GM19324 (cell line): ENCODE data around the gene MYL1.

Source experiments
- ATAC-seq: cut with Tn5 transposase; IDR thresholded peaks from one replicate; pipeline ENCODE4 v1.9.1; 2021; ENCODE audit warnings: mild to moderate bottlenecking, moderate library complexity; ENCODE audit not compliant: unreplicated experiment, low FRiP score

MYL1 gene

DNA sequence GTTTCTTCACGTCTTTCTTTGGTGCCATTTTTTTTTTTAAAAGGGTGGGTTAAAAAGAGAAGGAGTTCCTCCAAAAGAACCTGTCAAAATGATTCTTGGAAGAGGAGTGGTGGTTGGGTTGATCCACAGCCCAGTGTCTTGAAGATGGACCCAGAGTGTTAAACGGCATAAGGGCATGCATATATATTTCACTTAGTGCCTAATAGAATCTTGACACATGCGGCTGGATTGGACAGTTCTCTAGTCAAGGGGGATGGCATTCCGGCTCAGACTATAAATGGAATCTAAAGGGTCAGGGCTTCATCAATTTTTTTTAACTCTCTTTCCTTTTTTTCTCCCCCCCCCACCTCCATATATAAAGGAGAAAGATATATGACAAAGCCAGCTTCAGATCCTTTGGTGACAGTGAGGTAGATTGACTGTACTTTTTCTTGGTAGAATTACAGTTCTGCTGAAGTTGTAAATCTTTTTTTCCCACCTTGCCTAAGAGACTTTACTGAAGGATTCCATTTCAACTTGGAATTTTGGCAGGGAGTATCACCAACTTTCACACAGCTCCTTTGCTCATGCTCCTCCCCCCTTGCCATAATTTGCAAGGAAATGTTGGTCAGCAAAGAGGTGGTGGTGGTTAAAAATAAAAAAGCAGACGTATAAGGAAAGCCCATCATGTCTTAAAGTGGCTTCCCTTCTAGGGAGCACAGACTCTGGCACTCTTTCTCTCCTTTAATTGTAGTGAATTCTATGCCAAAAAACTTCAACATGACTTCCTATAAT, at the start of gene MYL1:
TSS of gene MYL1 (minus strand) at position 160 of the 774 bp plus-strand sequence. CDS start at position 28, 132 bp downstream.
- no peak for ATAC-seq

DNA sequence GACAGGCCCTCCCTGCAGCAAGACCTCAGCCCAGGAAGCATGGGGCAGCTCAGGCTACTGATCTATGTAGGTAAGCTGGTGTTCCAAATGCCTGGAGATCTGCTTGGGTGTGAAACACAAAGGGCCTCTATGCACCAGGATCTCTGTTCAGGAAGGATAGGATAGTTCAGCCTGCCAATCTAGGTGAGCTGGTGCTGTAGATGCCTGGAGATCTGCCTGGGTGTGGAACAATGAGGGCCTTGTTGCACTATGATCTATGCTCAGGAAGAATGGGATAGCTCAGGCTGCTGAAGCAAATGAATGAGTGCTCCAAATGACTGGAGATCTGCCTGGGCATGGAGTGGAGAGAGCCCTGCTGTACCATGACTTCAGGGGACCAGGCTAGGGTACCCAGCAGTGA, 48.9 kb upstream of the MYL1 start:
- ATAC-seq, result no peak

- ATAC-seq, result no peak
These were observed 48.3 kb upstream of the MYL1 start for GRCh38 chr2:210363261-210363660.

DNA sequence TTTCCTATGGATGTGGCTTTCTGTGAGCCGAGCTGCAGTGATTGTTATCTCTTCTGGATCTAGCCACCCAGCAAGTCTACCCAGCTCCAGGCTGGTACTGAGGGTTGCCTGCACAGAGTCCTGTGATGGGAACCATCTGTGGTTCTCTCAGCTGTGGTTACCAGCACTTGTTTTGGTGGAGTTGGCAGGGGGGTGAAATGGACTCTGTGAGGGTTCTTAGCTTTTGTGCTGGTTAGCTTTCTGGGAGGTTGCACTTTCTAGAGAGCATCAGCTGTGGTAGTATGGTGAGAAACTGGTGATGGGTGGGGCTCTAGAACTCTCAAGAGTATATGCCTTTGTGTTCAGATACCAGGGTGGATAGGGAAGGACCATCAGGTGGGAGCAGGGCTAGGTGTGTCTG, 45.4 kb upstream of the MYL1 start:
- ATAC-seq, result no peak

GRCh38 chr2:210356944-210357343, 42.0 kb upstream of the MYL1 start:
- ATAC-seq, result no peak

- ATAC-seq, result no peak
These were observed 22.2 kb upstream of the MYL1 start for GRCh38 chr2:210337159-210337558.

GRCh38 chr2:210324906-210325305, 9.9 kb upstream of the MYL1 start:
- ATAC-seq, result no peak

GRCh38 chr2:210324458-210324857, 9.5 kb upstream of the MYL1 start:
- ATAC-seq, result no peak

DNA sequence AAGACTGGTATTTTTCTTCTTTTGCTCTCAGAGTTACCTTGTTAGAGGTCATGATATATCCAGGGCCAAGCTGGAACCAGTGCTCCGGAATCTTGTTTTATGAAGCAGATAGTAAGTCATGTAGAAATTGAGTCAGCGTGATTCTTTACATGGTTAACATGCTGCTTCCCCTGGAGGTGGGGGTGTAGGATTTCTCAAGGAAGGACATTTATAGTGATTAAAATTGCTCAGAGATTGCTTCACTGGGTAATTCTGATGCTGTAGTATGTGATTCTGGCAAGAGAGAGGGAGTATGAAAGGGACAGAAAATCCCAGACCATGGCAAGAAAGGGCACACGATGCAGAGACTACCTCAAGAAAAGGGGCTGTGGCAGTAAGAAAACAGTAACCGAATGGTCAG, 8.0 kb upstream of the MYL1 start:
- ATAC-seq, result no peak

GRCh38 chr2:210318891-210319290, 3.9 kb upstream of the MYL1 start:
- no peak for ATAC-seq

DNA sequence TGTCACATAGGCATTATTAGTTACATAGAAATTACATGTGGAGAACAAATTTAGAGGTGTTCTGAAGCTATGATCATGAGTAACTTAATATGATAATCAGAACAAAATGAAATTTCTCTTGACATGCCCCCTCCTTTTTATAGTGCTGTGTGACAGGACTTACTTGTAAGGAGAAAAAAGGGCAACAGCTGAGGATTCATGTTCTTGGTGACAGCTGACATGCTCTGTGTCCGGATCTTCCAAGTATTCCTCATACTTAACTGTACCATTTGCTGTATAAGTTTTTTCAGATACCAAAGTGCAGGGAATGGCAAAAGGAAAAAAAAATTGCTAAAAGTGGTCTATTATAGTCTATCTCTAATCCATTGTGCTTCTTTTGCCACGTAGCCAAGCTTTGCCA, 3.5 kb upstream of the MYL1 start:
- no peak for ATAC-seq

DNA sequence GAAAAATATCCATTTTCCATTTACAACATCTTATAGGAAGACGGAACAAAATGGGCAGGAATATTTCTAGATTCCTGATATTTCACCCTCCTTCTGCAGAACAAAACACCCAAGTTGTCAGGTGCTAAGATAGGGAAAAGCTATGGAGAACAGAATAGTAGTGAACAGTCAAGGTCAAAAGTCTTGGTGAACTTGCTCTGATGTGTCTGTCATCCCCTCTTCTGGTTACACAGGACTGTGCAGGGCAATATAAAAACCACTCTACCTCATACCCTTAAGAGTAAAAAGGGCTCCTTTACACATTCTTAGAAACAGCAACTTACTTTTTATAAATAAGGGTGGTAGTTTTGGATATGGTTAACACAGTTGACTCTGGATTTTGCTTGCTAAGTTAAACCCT, 4.4 kb downstream of the MYL1 start:
- ATAC-seq, result no peak

DNA sequence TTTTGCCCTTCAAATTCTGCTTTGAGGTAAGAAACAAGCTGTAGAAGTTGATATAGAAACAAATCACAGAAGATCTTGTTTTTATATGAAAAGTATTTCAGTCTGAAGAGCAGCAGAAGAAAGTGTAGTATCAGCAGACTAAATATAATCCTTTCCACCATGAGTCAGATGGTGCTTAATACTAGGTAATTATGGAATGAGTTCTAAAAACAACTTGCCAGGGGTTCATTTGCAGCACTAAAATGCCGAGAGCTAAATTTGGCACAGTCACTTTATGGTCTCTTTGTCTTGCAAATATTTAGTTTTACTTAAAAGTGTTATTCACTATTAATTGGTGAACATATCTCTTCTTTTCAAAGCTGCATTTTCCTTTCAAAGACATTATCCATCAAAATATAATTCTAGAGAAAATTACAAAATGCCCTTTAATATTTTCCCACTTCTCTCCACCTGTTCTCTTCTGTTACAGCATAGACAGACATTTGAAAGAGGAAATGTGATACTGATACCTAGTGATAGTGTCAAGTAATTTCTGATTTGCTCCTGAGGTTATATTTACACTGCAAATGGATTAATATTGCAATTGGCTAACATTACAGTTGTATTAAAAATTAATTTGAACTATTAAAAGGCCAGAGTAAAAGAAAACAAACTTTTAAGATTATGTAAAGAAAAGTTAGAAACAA, 5.3 kb downstream of the MYL1 start:
- ATAC-seq, result no peak

- ATAC-seq, result no peak
These were observed 11.5 kb downstream of the MYL1 start for GRCh38 chr2:210303498-210303897.

GRCh38 chr2:210302326-210302725, 12.6 kb downstream of the MYL1 start:
- ATAC-seq, result no peak

DNA sequence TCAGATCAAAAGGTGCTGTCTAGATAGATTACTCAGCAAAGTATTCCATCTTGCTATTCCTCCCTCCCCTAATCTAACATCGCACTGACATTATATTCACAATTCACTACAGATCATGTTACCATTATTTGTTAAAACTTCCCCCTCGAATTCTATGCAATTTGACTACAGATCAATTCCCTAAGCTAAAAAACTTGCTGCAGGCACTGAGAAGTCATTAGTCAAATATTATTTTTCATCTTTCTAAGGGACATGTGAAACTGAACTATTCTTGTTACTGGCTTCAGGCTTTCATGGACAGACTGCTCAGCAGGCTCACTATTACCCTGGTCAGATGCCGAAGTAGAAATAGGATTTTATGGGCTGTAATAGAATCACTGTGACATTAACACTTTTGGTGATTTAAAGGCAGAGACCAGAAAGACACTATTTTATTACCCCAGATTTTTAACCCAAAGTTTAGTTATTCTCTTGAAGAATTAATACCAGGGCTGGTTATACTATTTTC, 15.1 kb downstream of the MYL1 start:
- no peak for ATAC-seq

DNA sequence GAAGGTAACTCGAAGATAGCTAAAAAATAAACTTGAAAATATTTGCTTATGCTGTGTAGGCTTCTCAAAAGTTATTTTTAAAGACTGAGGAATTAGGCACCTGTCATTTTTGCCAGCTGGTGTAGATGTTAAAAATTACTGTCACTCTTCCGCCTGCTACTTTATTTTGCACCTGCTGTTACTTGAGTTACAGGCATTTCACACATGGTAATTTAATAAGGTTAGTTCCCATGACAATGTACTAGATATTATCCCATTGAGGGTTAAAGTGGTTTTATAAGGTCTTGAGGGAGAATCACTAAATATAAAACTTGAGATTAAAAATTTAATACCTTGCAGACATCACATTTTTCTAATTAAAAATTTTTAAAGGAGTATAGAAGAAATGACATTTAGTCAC, 26.6 kb downstream of the MYL1 start:
- ATAC-seq, result no peak

DNA sequence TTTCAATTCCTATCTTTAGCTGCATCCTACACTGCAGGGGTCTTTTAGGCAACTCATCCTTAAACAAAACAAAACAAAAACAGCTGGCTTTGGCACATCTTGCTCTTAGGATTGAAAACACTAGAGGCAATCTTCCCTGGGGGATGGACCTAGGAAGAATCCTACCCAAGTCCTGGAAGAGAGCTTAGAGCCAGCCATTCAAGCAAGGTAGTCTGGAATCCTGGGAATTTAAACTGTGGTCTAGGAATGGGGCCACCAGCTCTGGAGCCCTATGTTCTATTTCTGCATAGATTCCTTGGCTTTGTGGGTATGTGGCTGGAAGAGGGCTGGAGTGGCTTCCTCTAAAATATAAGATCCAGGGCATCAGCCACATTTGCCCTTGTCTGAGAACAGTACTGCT, 27.7 kb downstream of the MYL1 start:
- no peak for ATAC-seq

- no peak for ATAC-seq
These were observed 28.8 kb downstream of the MYL1 start for GRCh38 chr2:210286123-210286680.

DNA sequence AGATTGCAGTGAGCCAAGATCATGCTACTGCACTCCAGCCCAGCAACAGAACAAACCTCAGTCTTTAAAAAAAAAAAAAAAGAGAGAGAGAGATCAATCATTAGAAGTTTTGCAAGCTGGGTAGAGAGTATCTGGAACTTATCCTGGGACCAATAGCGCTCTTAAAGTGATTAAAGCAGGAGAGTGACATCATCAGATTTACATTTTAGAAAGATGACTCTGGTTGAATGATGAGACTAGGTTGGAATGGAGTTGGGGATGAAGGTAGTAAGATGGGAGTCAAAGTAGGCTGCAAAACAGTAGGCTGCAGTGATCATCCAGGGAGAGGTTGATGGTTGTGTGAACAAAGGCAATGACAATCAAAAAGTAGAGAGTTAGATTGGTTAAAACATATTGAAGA, 37.8 kb downstream of the MYL1 start:
- no peak for ATAC-seq

- no peak for ATAC-seq
These were observed 43.7 kb downstream of the MYL1 start for GRCh38 chr2:210271300-210271699.

DNA sequence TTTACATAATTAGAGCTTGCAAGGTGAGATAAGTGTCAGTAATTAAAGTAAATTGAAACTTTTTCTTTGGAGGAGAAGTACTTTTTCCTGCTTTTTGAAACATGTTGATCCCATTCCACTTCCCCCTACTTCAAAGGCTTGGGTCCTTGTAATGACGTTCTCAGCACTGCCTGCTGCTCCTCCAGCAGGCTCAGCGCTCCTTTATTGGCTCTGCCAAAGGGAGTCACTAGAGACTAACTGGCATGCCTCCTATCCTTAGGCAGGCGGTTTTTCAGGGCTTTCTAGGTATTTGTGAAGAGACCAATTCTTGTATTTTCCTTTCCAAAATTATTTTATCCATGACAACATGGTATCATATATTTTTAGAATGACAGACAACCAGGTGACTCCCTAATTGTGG, 45.8 kb downstream of the MYL1 start:
- ATAC-seq, result no peak
